Cardiac muscle cell (in vitro differentiated cells and primary cell): ENCODE data around the gene IFNL2. TPM values are rescaled to one million over a fixed set of nuclear protein-coding genes. Genes with fewer than 3 reads are reported as not detected.

Experiments
- DNase-seq, 2 donors: peaks; one replicate each; pipeline versions ENCODE4 v3.0.0 to v3.0.0-alpha.2; 2010 to 2017; ENCODE audit warnings: low read depth in 1 of 2, low spot score in 1 of 2
- H3K27ac ChIP-seq: fragments of 200-600 bp; sonication (generic); 2 replicates; pipeline ENCODE4 v1.5.1; 2016
- H3K27me3 ChIP-seq: fragments of 200-600 bp; sonication (generic); 2 replicates; pipeline ENCODE4 v1.6.0; 2016; ENCODE audit warnings: control low read depth
- H3K36me3 ChIP-seq: fragments of 200-600 bp; sonication (generic); 2 replicates; pipeline ENCODE4 v1.5.1; 2016; ENCODE audit warnings: control low read depth
- H3K4me1 ChIP-seq: fragments of 200-600 bp; sonication (generic); 2 replicates; pipeline ENCODE4 v1.8.1; 2017; ENCODE audit warnings: low read depth, mild to moderate bottlenecking, mixed run types
- H3K4me3 ChIP-seq: fragments of 200-600 bp; sonication (generic); 2 replicates; pipeline ENCODE4 v1.5.1; 2016; ENCODE audit warnings: mild to moderate bottlenecking
- H3K9me3 ChIP-seq: fragments of 200-600 bp; sonication (generic); 2 replicates; pipeline ENCODE4 v1.5.1; 2017; ENCODE audit warnings: low read depth, mild to moderate bottlenecking, control low read depth
- polyA plus RNA-seq: library from polyadenylated mRNA; unstranded; fragments of >200 nt; fragmentation: Nextera tagmentation; extraction: Ambion mirVana; gene quantifications from 2 replicates; pipeline ENCODE4 v1.2.1, GENCODE V29; 2016
- total RNA-seq: library from RNA; depleted of rRNA; stranded (reverse); fragments of >200 nt; gene quantifications from 2 replicates; pipeline ENCODE4 v1.2.3, GENCODE V29; 2016
- TF ChIP-seq, protein P1 (sequence below): IDR thresholded peaks from 2 replicates; pipeline ENCODE4 v1.5.1; 2012; ENCODE audit warnings: low read depth, mild to moderate bottlenecking, low read length

Gene IFNL2
- total and polyA plus RNA-seq, 2 experiments from 2014 or later = not detected

DNA sequence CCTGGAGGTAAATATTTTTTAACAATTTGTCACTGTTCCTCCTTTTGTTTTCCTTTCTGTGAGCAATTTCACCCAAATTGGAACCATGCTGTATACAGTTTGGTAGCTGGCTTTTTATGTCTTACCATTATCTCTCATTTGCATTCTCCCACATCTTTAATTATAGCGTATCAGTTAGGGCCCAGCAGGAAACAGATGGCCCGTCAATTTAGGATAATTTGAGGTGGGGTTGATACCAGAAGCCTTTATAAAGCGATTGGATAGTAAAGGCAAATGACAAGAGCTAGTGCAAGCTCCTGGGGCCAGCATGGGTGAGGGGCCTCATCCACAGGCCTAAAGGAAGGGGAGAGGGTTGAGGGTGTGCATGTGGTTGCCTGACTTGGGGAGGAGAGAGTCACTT is 15.7 kb upstream of the IFNL2 start:
- TF ChIP-seq, protein P1, sequence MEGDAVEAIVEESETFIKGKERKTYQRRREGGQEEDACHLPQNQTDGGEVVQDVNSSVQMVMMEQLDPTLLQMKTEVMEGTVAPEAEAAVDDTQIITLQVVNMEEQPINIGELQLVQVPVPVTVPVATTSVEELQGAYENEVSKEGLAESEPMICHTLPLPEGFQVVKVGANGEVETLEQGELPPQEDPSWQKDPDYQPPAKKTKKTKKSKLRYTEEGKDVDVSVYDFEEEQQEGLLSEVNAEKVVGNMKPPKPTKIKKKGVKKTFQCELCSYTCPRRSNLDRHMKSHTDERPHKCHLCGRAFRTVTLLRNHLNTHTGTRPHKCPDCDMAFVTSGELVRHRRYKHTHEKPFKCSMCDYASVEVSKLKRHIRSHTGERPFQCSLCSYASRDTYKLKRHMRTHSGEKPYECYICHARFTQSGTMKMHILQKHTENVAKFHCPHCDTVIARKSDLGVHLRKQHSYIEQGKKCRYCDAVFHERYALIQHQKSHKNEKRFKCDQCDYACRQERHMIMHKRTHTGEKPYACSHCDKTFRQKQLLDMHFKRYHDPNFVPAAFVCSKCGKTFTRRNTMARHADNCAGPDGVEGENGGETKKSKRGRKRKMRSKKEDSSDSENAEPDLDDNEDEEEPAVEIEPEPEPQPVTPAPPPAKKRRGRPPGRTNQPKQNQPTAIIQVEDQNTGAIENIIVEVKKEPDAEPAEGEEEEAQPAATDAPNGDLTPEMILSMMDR = no peak
- Histone ChIP-seq H3K4me1 (no peaks in the 10 kb centered on the region), H3K9me3 (no peaks in the 10 kb centered on the region), H3K36me3 (no peaks in the 10 kb centered on the region), H3K4me3 (no peak overlapping the region), H3K27me3 (peaks cover 35% of the 10 kb centered on the region), H3K27ac (no peak overlapping the region)
- DNase-seq = no peak

DNA sequence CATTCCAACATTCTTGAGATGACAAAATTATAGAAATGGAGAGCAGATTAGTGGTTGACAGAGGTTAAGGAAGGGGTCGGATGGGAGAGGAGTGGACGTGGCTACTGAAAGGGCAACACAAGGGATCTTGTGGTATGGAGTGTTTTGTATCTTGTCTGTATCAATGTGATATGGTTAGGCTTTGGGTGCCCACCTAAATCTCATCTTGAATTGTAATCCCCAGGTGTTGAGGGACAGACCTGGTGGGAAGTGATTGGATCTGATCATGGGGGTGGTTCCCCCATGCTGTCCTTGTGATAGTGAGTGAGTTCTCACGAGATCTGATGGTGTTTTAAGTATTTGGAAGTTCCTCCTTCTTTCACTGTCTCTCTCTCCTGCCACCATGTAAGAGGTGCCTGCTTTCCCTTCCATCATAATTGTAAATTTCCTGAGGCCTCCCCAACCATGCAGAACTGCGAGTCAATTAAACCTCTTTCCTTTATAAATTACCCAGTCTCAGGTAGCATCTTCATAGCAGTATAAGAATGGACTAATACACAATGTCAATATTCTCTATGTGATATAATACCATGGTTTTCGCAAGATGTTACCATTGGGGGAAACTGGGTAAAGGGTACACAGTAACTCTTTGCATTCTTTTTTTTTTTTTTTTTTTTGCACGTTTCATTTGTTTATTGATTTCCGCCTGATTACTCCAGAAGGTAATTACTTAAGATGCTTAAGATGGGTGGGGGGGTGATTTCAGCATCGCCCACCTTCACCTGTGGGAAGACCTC is 14.6 kb upstream of the IFNL2 start:
- Histone ChIP-seq H3K4me3 (no peak overlapping the region), H3K36me3 (no peaks in the 10 kb centered on the region), H3K27ac (no peak overlapping the region), H3K9me3 (no peaks in the 10 kb centered on the region), H3K27me3 (peaks cover 24% of the 10 kb centered on the region), H3K4me1 (peaks cover 3% of the 10 kb centered on the region)
- no peak for DNase-seq
- TF ChIP-seq, protein P1 = no peak

DNA sequence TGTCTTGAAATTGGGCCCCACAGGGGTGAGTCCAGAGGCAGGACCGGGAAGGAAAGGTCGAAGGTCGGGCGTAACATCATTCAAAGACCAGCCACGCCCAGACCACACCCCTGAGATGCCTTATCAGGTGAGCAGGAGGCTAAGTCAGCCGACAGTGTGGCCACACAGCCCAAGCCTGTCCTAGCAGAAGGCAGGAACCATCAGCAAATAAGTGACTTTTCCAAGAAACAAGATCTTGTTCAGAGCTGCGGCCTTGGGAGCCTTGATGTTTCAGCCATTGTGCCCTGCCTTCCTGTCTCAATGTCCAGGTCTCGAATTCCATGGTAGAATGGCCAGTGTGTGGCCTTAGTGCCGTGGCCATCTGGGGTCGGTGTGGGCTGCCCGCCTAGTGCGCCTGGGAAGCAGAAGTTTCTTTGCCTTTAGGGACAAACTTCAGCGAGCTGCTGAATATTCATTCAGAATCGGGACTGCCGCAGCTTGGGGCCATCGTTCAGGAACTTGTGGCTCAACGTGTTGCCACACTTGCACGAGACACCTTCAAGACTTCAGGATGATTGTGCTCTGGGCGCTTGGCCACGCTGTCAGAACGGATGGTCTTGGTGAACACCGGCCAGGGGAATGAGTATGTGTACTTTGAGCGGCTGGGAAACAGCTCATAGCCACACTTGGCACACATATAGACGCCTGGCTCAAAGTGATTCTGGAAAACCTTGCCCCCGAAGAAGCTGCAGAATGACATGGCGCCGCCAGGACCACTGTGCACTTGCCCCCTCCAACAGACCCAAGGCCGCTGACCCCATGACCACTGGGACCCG is 13.5 kb upstream of the IFNL2 start:
- peaks cover 13% of the 10 kb centered on the region for H3K27me3 ChIP-seq
- no peak overlapping the region for H3K27ac ChIP-seq
- H3K4me1 ChIP-seq = peaks cover 4% of the 10 kb centered on the region
- H3K4me3 ChIP-seq = no peak overlapping the region
- no peak for DNase-seq
- H3K9me3 ChIP-seq = no peaks in the 10 kb centered on the region
- H3K36me3 ChIP-seq = no peaks in the 10 kb centered on the region
- TF ChIP-seq, protein P1 = no peak

DNA sequence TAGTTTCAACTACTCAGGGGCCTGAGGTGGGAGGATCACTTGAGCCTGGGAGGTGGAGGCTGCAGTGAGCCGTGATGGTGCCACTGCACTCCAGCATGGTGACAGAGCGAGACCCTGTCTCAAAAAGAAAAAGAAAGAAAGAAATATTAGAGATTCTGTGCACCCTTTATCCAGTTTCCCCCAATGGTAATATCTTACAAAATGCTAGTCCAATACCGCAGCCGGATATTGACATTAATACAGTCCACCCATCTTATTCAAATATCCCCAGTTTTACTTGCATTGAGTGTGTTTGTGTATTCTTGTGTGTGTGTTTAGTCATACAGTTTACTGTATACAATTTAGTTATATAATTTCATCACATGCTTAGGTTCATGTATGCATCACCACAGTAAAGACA is 11.0 kb upstream of the IFNL2 start:
- H3K9me3 ChIP-seq = no peaks in the 10 kb centered on the region
- no peak overlapping the region for H3K27ac ChIP-seq
- H3K36me3 ChIP-seq = no peaks in the 10 kb centered on the region
- H3K4me1 ChIP-seq = peaks cover 4% of the 10 kb centered on the region
- H3K27me3 ChIP-seq = peaks cover 20% of the 10 kb centered on the region
- DNase-seq = no peak
- H3K4me3 ChIP-seq = no peak overlapping the region
- TF ChIP-seq, protein P1 = no peak

DNA sequence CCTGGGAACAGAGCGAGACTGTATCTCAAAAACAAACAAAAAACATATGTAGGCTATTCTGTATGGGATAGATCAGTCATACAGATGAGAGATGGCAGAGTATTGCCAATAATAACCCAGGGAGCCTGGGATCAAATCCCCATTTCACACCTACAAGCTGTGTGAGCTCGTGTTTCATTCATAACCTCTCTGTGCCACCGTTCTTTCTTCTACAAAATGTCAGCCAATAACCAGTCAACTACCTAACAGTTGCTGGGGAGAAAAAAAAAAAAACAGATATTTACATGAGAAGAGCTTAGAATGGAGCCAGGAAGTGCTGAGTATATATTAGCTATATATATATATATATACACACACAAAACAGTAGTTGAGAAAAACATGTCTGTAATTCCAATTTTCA is 6.5 kb upstream of the IFNL2 start:
- TF ChIP-seq, protein P1 = no peak
- Histone ChIP-seq H3K4me3 (no peak overlapping the region), H3K9me3 (no peaks in the 10 kb centered on the region), H3K27me3 (peaks cover 58% of the 10 kb centered on the region), H3K36me3 (no peaks in the 10 kb centered on the region), H3K4me1 (peaks cover 4% of the 10 kb centered on the region), H3K27ac (no peak overlapping the region)
- no peak for DNase-seq
